GM21515 (cell line): Measurements from ENCODE around the gene KCNT1.

Experiments used
- ATAC-seq: cut with Tn5 transposase; IDR thresholded peaks from one replicate; pipeline ENCODE4 v1.9.1; 2021; ENCODE audit not compliant: unreplicated experiment

KCNT1 gene

GRCh38 chr9:135815830-135816650 lies 114.1 kb downstream of the KCNT1 start:
- no peak for ATAC-seq

DNA sequence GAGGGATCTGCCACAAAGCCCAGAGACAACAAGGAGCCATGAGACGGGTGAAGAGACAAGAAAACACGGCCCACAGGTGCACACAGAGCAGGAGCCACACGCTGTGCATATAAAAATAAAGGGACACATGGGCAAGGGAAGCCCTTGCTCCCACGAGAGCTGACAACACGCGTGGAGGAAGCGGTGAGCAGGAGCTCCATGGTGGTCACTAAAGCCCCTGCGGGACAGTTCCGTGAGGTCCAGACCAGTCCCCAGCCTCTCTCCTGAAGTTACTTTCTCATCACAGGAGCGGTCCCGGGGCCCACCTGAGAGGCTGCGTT lies 114.6 kb downstream of the KCNT1 start:
- ATAC-seq, result no peak

GRCh38 chr9:135817951-135818717 lies 116.1 kb downstream of the KCNT1 start:
- no peak for ATAC-seq

DNA sequence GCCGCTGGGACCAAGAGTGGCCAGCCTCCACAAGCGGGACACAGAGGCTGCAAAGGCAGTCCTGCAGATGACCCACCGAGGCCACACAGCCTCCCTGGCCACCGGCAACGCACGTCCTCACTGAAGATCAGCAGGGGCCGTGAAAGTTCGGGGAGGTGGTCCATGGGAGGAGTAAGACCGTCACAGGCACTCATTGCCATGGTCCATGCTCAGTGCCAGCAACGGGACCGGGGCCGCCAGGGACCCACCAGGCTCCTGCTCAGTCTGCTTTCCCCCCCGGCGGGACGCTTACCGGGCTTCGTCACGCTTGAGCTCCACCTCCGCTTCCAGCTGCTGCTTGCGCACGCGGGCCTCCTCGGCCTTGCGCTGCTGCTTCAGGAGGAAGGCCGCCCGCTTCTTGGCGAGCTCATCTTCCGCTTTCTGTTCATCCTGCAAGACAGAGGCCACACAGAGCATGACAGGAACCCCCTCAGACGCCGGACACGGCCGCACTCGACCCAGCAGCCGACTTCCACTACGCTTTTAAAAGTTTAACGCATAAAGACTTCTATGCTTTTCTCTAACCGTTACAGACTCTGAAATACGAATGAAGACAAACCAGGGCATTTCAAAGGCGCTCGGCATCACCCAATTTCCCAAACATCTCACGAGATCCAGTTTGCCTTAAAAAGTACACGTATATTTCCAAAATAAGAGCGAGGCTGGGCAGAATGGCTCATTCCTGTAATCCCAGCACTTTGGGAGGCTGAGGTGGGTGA lies 116.9 kb downstream of the KCNT1 start:
- ATAC-seq, result no peak

DNA sequence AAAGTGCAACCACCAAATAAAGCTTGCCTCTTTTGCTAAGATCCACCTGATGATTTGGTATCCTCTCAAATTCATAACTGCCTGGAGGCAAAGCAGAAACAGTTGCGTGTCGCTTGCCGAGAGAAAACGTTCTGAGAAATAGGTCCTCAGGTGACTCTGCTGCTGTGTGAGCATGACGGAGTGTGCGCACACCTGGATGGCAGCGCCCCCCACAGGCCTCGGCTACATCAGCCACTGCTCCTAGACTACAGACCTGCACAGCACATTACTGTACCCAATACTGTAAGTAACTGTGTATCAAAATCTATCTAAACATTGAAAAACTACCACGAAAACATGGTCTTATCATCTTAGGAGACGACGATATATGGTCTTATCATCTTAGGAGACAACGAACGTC lies 117.9 kb downstream of the KCNT1 start:
- ATAC-seq, result no peak

GRCh38 chr9:135820661-135821060 lies 118.7 kb downstream of the KCNT1 start:
- ATAC-seq, result no peak

- no peak for ATAC-seq
These were observed 119.1 kb downstream of the KCNT1 start for GRCh38 chr9:135821116-135821515.

GRCh38 chr9:135821733-135822373 lies 119.9 kb downstream of the KCNT1 start:
- no peak for ATAC-seq

GRCh38 chr9:135822374-135822755 lies 120.4 kb downstream of the KCNT1 start:
- no peak for ATAC-seq

GRCh38 chr9:135823036-135823435 lies 121.1 kb downstream of the KCNT1 start:
- ATAC-seq, result no peak

DNA sequence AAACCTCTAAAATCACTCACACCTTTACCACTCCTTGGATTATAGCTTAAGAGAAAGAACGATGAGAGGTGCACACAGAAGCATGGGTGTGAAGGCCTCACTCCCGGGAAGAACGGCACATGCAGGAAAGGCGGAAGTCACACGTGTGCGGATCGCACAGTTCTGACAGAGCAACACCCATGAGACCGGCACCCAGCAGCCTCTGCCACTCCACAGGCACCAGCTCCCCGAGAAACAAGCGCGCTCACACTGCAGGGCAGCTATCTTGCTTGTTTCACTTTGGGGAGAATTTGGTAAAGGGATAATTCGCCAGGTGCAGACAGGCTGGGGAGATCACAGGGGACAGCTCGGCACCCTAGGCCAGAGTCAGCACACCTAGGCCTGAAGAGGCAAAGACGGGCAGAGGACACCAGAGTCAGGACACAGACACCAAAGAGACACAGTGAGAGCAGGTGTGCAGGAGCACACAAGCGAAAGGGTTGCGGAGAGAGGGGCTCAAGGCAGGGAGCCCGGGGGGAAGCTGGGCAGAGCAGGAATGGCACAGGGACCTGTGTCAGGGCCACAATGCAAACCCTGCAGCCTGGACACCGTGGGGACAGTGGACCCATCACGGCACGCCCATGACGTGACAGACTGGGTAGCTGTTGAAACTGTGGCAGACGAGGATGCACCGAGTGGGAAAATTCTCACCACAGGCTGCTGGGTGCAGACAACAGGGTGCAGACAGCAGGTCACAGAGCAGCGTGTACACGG lies 123.6 kb downstream of the KCNT1 start:
- ATAC-seq, result no peak

DNA sequence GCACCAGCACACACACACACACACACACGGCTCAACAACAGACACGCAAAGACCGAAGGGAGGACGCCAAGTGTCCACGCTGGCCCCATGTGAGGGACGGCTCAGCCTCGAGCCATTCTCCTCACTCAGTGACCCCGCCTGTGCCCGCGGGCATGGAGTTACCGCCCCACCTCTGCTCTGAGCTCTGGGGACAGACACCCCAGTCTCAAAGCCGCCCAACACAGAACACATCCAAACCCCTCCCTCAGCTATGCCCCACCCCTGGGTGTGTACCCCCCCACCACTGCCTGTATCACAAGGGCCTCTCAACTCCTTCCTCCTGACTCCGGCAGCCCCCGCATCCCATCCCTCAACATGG lies 124.2 kb downstream of the KCNT1 start:
- ATAC-seq, result no peak

DNA sequence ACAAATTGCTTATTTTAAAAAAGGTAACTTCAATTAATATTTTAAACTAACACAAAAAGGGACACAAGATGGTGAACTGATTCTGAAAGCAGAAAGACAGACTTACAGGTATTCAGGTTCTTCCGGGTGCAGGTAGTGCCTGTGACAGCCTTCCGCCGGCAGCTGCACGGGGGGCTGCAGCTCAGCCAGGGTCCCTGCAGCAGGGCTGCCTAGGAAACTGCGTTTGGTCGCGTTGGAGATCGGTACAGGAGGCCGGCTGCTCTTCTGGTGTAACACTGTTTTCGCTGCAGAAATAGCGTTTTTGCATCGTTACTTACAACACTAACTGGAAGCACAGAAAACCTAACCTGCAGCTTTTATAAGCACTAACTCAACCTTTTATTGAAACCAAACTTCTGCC lies 125.3 kb downstream of the KCNT1 start:
- no peak for ATAC-seq

GRCh38 chr9:135827866-135828580 lies 126.0 kb downstream of the KCNT1 start:
- no peak for ATAC-seq

GRCh38 chr9:135828656-135829055 lies 126.7 kb downstream of the KCNT1 start:
- ATAC-seq, result no peak

DNA sequence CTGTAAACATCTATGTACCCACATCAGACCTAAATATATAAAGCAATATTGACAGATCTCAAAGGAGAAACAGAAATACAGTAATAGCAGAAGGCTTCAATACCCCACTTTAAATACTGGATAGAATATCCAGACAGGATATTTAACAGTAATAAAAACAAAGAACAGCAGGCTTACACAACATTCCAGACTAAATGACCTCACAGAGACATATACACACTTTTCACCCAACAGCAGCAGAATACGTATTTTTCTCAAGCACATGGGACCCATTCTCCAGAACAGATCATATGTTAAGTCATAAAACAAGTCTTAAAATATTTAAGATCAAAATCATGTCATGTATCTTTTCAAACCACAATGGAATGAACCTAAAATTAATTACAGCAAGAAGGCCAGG lies 128.5 kb downstream of the KCNT1 start:
- ATAC-seq, result no peak

DNA sequence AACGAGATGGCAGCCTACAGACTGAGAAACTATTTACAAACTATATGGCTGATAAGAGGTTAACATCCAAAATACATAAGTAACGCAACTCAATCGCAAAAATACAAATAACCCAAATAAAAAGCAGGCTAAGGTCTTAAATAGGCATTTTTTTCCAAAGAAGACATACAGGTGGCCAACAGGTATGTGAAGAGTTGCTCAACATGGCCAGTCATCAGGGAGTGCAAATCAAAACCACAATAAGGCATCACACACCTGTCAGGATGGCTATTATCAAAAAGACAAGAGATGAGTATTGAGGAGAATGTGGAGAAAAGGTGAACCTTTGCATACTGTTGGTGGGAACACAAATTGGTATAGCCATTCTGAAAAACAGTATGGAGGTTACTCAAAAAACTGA lies 131.9 kb downstream of the KCNT1 start:
- no peak for ATAC-seq

GRCh38 chr9:135835131-135835530 lies 133.1 kb downstream of the KCNT1 start:
- ATAC-seq, result no peak

DNA sequence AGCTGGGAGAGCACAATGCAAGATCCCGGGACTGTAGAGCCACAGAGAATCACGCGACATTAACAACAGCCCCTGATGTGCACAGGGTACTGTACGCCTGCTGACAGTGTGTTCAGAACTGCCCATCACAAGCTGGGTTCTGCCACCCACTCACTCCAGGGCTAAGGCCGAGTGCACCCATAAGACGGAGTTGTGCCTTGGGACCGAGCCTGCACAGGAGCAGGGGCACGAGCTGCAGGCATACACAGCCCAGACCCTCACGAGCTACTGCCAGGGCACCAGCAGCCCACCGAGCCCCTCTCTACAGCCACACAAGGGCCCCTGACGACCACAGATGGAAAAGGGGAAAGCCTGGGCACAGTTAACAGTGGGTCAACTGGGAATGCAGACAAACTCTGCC lies 137.5 kb downstream of the KCNT1 start:
- ATAC-seq, result no peak

- no peak for ATAC-seq
These were observed 138.1 kb downstream of the KCNT1 start for GRCh38 chr9:135840107-135840506.
